ENCODE measurements around the gene MAN1A1.

- TF ChIP-seq NFRKB (IDR thresholded peaks at IDR 0.05): no peak
- TF ChIP-seq SUZ12 (IDR thresholded peaks at IDR 0.05): no peak
- TF ChIP-seq BHLHE40 (IDR thresholded peaks at IDR 0.05; ENCODE audit: borderline replicate concordance): no peak
- TF ChIP-seq FOXK2 (IDR thresholded peaks at IDR 0.05): no peak
- TF ChIP-seq FOXA1 (IDR thresholded peaks at IDR 0.05): no peak
- TF ChIP-seq HDGF (IDR thresholded peaks at IDR 0.05; ENCODE audit: borderline replicate concordance): no peak
- TF ChIP-seq FOXM1 (IDR thresholded peaks at IDR 0.05; ENCODE audit: borderline replicate concordance): no peak
- no peak for TF ChIP-seq SP1 (IDR thresholded peaks at IDR 0.05)
- TF ChIP-seq, protein P1, sequence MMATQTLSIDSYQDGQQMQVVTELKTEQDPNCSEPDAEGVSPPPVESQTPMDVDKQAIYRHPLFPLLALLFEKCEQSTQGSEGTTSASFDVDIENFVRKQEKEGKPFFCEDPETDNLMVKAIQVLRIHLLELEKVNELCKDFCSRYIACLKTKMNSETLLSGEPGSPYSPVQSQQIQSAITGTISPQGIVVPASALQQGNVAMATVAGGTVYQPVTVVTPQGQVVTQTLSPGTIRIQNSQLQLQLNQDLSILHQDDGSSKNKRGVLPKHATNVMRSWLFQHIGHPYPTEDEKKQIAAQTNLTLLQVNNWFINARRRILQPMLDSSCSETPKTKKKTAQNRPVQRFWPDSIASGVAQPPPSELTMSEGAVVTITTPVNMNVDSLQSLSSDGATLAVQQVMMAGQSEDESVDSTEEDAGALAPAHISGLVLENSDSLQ (IDR thresholded peaks at IDR 0.05): no peak
- TF ChIP-seq TARDBP (IDR thresholded peaks at IDR 0.05): no peak
- TF ChIP-seq ELF4 (IDR thresholded peaks at IDR 0.05): no peak
- no peak for TF ChIP-seq L3MBTL2 (conservative IDR thresholded peaks at IDR 0.05)
- no peak for TF ChIP-seq ARNT (IDR thresholded peaks at IDR 0.05)
These were observed 219.5 kb downstream of the MAN1A1 start for GRCh38 chr6:119129968-119130484.
